H9 (cell line): ENCODE measurements around the gene RPP40. TPM values are rescaled to one million over a fixed set of nuclear protein-coding genes. Genes with fewer than 3 reads are reported as not detected.

ENCODE experiments used
- DNase-seq: peaks from one replicate; pipeline ENCODE4 v3.0.0-alpha.2; 2017
- H2AFZ ChIP-seq: one replicate; pipeline ENCODE4 v1.6.1; 2013; ENCODE audit warnings: mild to moderate bottlenecking, low read length, control low read depth, moderate library complexity
- H2AK5ac ChIP-seq: 2 replicates; pipeline ENCODE4 v1.6.1; 2013; ENCODE audit warnings: low read length, control low read depth, mixed read lengths; ENCODE audit not compliant: insufficient read length
- H2BK120ac ChIP-seq: one replicate; pipeline ENCODE4 v1.6.1; 2013; ENCODE audit warnings: low read depth, mild to moderate bottlenecking, low read length, control low read depth, inconsistent platforms; ENCODE audit not compliant: poor library complexity, severe bottlenecking
- H2BK12ac ChIP-seq: 2 replicates; pipeline ENCODE4 v1.6.1; 2013; ENCODE audit warnings: low read length, control low read depth, mixed read lengths, low read depth; ENCODE audit not compliant: insufficient read length
- H2BK15ac ChIP-seq: 2 replicates; pipeline ENCODE4 v1.6.1; 2013; ENCODE audit warnings: low read depth, low read length, control low read depth
- H2BK20ac ChIP-seq: one replicate; pipeline ENCODE4 v1.6.1; 2013; ENCODE audit warnings: low read depth, mild to moderate bottlenecking, low read length, control low read depth, inconsistent platforms; ENCODE audit not compliant: poor library complexity, severe bottlenecking
- H2BK5ac ChIP-seq: 2 replicates; pipeline ENCODE4 v1.6.1; 2013; ENCODE audit warnings: low read length, control low read depth, mixed read lengths; ENCODE audit not compliant: insufficient read length
- H3K14ac ChIP-seq: 2 replicates; pipeline ENCODE4 v1.6.1; 2013; ENCODE audit warnings: low read length, control low read depth; ENCODE audit not compliant: insufficient read depth
- H3K18ac ChIP-seq: 2 replicates; pipeline ENCODE4 v1.6.1; 2013; ENCODE audit warnings: low read depth, mild to moderate bottlenecking, mixed read lengths, low read length, control low read depth; ENCODE audit not compliant: insufficient read length
- H3K23ac ChIP-seq: 2 replicates; pipeline ENCODE4 v1.6.1; 2013; ENCODE audit warnings: low read length, control low read depth, mixed read lengths, low read depth; ENCODE audit not compliant: insufficient read length
- H3K23me2 ChIP-seq: 2 replicates; pipeline ENCODE4 v1.6.1; 2013; ENCODE audit warnings: low read depth, mild to moderate bottlenecking, mixed read lengths, low read length, control low read depth; ENCODE audit not compliant: insufficient read length, poor library complexity, severe bottlenecking
- H3K27ac ChIP-seq: 2 replicates; pipeline ENCODE4 v1.5.1; 2013; ENCODE audit warnings: low read length, control low read depth, mixed read lengths, low read depth; ENCODE audit not compliant: insufficient read length
- H3K27me3 ChIP-seq: 2 replicates; pipeline ENCODE4 v1.6.1; 2013; ENCODE audit warnings: low read length, control low read depth, inconsistent platforms; ENCODE audit not compliant: insufficient read depth
- H3K4ac ChIP-seq: 2 replicates; pipeline ENCODE4 v1.6.1; 2013; ENCODE audit warnings: low read depth, mild to moderate bottlenecking, control low read depth, inconsistent platforms, low read length, moderate library complexity
- H3K4me1 ChIP-seq: 2 replicates; pipeline ENCODE4 v1.6.1; 2013; ENCODE audit warnings: low read length, control low read depth, inconsistent platforms; ENCODE audit not compliant: insufficient read depth
- H3K4me2 ChIP-seq: 2 replicates; pipeline ENCODE4 v1.6.1; 2013; ENCODE audit warnings: low read length, control low read depth, mixed read lengths; ENCODE audit not compliant: insufficient read length, insufficient read depth
- H3K56ac ChIP-seq: 2 replicates; pipeline ENCODE4 v1.6.1; 2013; ENCODE audit warnings: low read depth, mild to moderate bottlenecking, mixed read lengths, low read length, control low read depth; ENCODE audit not compliant: insufficient read length
- H3K79me1 ChIP-seq: 2 replicates; pipeline ENCODE4 v1.6.1; 2013; ENCODE audit warnings: low read depth, mild to moderate bottlenecking, moderate library complexity, low read length, control low read depth, inconsistent platforms; ENCODE audit not compliant: insufficient read depth, poor library complexity, severe bottlenecking
- H3K79me2 ChIP-seq: 2 replicates; pipeline ENCODE4 v1.6.1; 2013; ENCODE audit warnings: low read length, control low read depth, inconsistent platforms; ENCODE audit not compliant: insufficient read depth
- H3K9ac ChIP-seq: 2 replicates; pipeline ENCODE4 v1.6.1; 2013; ENCODE audit warnings: low read length, control low read depth, mixed read lengths; ENCODE audit not compliant: insufficient read length; ENCODE audit errors: extremely low read depth
- H3K9me3 ChIP-seq: one replicate; pipeline ENCODE4 v1.6.1; 2013; ENCODE audit warnings: low read depth, low read length, inconsistent platforms; ENCODE audit not compliant: control insufficient read depth
- H3T11ph ChIP-seq: one replicate; pipeline ENCODE4 v1.6.1; 2013; ENCODE audit warnings: mild to moderate bottlenecking, low read length, control low read depth, inconsistent platforms
- H4K20me1 ChIP-seq: one replicate; pipeline ENCODE4 v1.6.1; 2013; ENCODE audit not compliant: control insufficient read depth, insufficient read length, insufficient read depth
- H4K5ac ChIP-seq: 2 replicates; pipeline ENCODE4 v1.6.1; 2013; ENCODE audit warnings: low read depth, mild to moderate bottlenecking, mixed read lengths, low read length, control low read depth; ENCODE audit not compliant: insufficient read length
- H4K8ac ChIP-seq: replicated peaks from 2 replicates; pipeline ENCODE4 v1.6.1; 2013; ENCODE audit warnings: low read length, control low read depth, mixed read lengths, low read depth; ENCODE audit not compliant: insufficient read length
- H4K91ac ChIP-seq: 2 replicates; pipeline ENCODE4 v1.6.1; 2013; ENCODE audit warnings: low read depth, mild to moderate bottlenecking, moderate library complexity, mixed read lengths, low read length, control low read depth; ENCODE audit not compliant: insufficient read length
- H3K27ac Mint-ChIP-seq, 3 experiments: 2 replicates in 2 of 3; 3 replicates in 1 of 3; pipeline ENCODE4 v1.8.0; 2020 to 2021; ENCODE audit warnings: mixed read lengths in 3 of 3, mild to moderate bottlenecking in 1 of 3, moderate library complexity in 1 of 3
- H3K27me3 Mint-ChIP-seq: 2 replicates; pipeline ENCODE4 v1.8.0; 2021; ENCODE audit warnings: low read depth, mild to moderate bottlenecking, moderate library complexity, mixed read lengths
- H3K36me3 Mint-ChIP-seq, 3 experiments: 2 replicates in 2 of 3; 3 replicates in 1 of 3; pipeline ENCODE4 v1.8.0; 2020 to 2021; ENCODE audit warnings: low read depth in 3 of 3, mixed read lengths in 3 of 3; ENCODE audit not compliant: insufficient read depth in 1 of 3
- H3K4me1 Mint-ChIP-seq, 2 experiments: 2 replicates each; pipeline ENCODE4 v1.8.0; 2020; ENCODE audit warnings: mixed read lengths in 2 of 2
- H3K4me3 Mint-ChIP-seq, 2 experiments: 2 replicates in 1 of 2; 3 replicates in 1 of 2; pipeline ENCODE4 v1.8.0; 2020 to 2021; ENCODE audit warnings: mild to moderate bottlenecking in 2 of 2, mixed read lengths in 2 of 2, moderate library complexity in 1 of 2
- H3K9me3 Mint-ChIP-seq, 2 experiments: 2 replicates in 1 of 2; 3 replicates in 1 of 2; pipeline ENCODE4 v1.8.0; 2020; ENCODE audit warnings: mild to moderate bottlenecking in 2 of 2, mixed read lengths in 2 of 2, moderate library complexity in 1 of 2
- WGBS: extraction: QIAGEN DNeasy Blood & Tissue Kit; methylation state at CpG from one replicate; pipeline ENCODE4 v1.1.7; 2013; ENCODE audit warnings: missing lambda C conversion rate, low lambda C conversion rate, mixed read lengths; ENCODE audit not compliant: insufficient read length; ENCODE audit errors: extremely low coverage; 5-methylcytosine and 5-hydroxymethylcytosine counted together
- total RNA-seq: library from RNA; stranded (reverse); gene quantifications from 2 replicates; pipeline ENCODE4 v1.2.1, GENCODE V29; 2021
- TF ChIP-seq, protein P1 (sequence below): fragments of 200-600 bp; sonication (generic); conservative IDR thresholded peaks from 3 replicates; pipeline ENCODE4 v1.8.0; 2021; ENCODE audit warnings: antibody characterized with exemption, mild to moderate bottlenecking

RPP40 gene
- total RNA-seq, 1 experiment from 2014 or later: 17.8 TPM

DNA sequence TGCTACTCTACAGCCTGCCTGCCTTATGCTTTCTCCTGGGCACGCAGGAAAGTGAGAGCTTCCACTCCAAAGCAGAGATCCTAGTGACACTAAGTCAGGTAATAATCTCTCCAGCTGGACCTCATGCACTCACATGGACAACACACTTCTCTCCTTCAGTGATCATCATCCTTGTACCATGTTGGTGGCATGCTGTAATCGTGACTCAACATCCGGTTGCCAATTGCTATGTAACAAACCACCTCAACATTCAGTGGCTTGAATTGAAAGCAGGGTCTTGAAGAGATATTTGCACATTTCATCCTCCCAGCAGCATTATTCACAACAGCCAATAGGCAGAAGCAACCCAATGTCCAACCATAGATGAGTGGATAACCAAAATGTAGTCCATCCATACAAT is 41.0 kb upstream of the RPP40 start:
- Mint-ChIP-seq H3K9me3 (peaks cover 6% of the 10 kb centered on the region in 2 experiments; a peak in 2 of 5 replicates), H3K4me3 (no peak overlapping the region), H3K27me3 (peaks cover 3% of the 10 kb centered on the region), H3K27ac (no peak overlapping the region), H3K4me1 (peaks cover 0 to 5% of the 10 kb centered on the region in 2 experiments; a peak in 2 of 4 replicates), H3K36me3 (no peaks in the 10 kb centered on the region)
- DNase-seq: no peak
- Histone ChIP-seq H2BK20ac (no peak overlapping the region), H2BK120ac (no peak overlapping the region), H3K9ac (no peak overlapping the region), H3K14ac (no peak overlapping the region), H4K5ac (no peak overlapping the region), H3K18ac (no peak overlapping the region), H3T11ph (no peak overlapping the region), H4K91ac (no peak overlapping the region), H3K4me1 (no peaks in the 10 kb centered on the region), H2AK5ac (no peak overlapping the region), H2BK5ac (no peak overlapping the region), H3K27me3 (no peaks in the 10 kb centered on the region; the same call in 1 of the 2 replicates), H2BK15ac (no peak overlapping the region), H4K20me1 (no peaks in the 10 kb centered on the region), H3K4ac (no peak overlapping the region), H3K9me3 (no peaks in the 10 kb centered on the region), H2AFZ (no peak overlapping the region), H3K56ac (no peak overlapping the region), H4K8ac (no peak overlapping the region), H3K23me2 (no peaks in the 10 kb centered on the region), H3K4me2 (no peak overlapping the region), H3K79me2 (no peaks in the 10 kb centered on the region), H3K23ac (no peak overlapping the region), H3K27ac (no peak overlapping the region), H3K79me1 (no peaks in the 10 kb centered on the region), H2BK12ac (no peak overlapping the region)
- TF ChIP-seq, protein P1, sequence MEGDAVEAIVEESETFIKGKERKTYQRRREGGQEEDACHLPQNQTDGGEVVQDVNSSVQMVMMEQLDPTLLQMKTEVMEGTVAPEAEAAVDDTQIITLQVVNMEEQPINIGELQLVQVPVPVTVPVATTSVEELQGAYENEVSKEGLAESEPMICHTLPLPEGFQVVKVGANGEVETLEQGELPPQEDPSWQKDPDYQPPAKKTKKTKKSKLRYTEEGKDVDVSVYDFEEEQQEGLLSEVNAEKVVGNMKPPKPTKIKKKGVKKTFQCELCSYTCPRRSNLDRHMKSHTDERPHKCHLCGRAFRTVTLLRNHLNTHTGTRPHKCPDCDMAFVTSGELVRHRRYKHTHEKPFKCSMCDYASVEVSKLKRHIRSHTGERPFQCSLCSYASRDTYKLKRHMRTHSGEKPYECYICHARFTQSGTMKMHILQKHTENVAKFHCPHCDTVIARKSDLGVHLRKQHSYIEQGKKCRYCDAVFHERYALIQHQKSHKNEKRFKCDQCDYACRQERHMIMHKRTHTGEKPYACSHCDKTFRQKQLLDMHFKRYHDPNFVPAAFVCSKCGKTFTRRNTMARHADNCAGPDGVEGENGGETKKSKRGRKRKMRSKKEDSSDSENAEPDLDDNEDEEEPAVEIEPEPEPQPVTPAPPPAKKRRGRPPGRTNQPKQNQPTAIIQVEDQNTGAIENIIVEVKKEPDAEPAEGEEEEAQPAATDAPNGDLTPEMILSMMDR: no peak
- no CpG with 5 or more reads among the region's 3 CpGs for WGBS
